Breast epithelium (tissue), 4 donors: ENCODE data around the gene LNX1. TPM values are rescaled to one million over a fixed set of nuclear protein-coding genes. Genes with fewer than 3 reads are reported as not detected.
"Not testable (repeated sequence)": the region's sequence is repeated elsewhere in the genome, so short reads cannot be mapped to it uniquely, and the experiment has no call there.

Experiments used
- DNase-seq, 2 donors: peaks; one replicate each; pipeline ENCODE4 v3.0.0-alpha.2; 2019; ENCODE audit warnings: low spot score in 2 of 2
- H3K27ac ChIP-seq, 2 donors: fragments of 200-600 bp; sonication (generic) in 1 of 2; one replicate each; pipeline ENCODE4 v1.5.1; 2016 to 2019; ENCODE audit warnings: mild to moderate bottlenecking in 1 of 2
- H3K27me3 ChIP-seq, 2 donors: fragments of 200-600 bp; sonication (generic) in 1 of 2; one replicate each; pipeline versions ENCODE4 v1.5.1 to v1.6.0; 2017 to 2019; ENCODE audit warnings: control low read depth in 1 of 2, mild to moderate bottlenecking in 1 of 2
- H3K36me3 ChIP-seq: fragments of 200-600 bp; one replicate; pipeline ENCODE4 v1.5.1; 2019
- H3K4me1 ChIP-seq, 2 donors: fragments of 200-600 bp; sonication (generic); one replicate each; pipeline ENCODE4 v1.5.1; 2016 to 2019; ENCODE audit warnings: control low read depth in 1 of 2
- H3K4me3 ChIP-seq, 3 donors: fragments of 200-600 bp; sonication (generic); 1 replicate in 2 of 3; 2 replicates in 1 of 3; pipeline ENCODE4 v1.5.1; 2016 to 2019; ENCODE audit warnings: mild to moderate bottlenecking in 3 of 3, moderate library complexity in 2 of 3
- H3K9me3 ChIP-seq, 2 donors: fragments of 200-600 bp; sonication (generic) in 1 of 2; one replicate each; pipeline ENCODE4 v1.5.1; 2016 to 2019; ENCODE audit warnings: control low read depth in 1 of 2
- CTCF ChIP-seq, 3 donors: fragments of 450-650 bp; IDR thresholded peaks; one replicate each; pipeline ENCODE4 v1.5.1; 2016 to 2017; ENCODE audit warnings: antibody characterized with exemption in 3 of 3, mild to moderate bottlenecking in 3 of 3, moderate library complexity in 3 of 3
- POLR2A ChIP-seq: fragments of 450-650 bp; IDR thresholded peaks from one replicate; pipeline ENCODE4 v1.6.1; 2016; ENCODE audit warnings: antibody characterized with exemption, mild to moderate bottlenecking, moderate library complexity
- POLR2AphosphoS5 ChIP-seq, 3 donors: sonication (generic); formaldehyde crosslinking; IDR thresholded peaks; one replicate each; pipeline ENCODE4 v1.6.1; 2017; ENCODE audit warnings: antibody characterized with exemption in 3 of 3
- intact Hi-C: fragments of 100-400 bp; cut with DNase I; formaldehyde crosslinking; loops from one replicate; pipeline ENCODE4 v1.15.1; 2023; ENCODE audit warnings: low total_unique reads
- total RNA-seq, 3 donors: library from RNA; depleted of rRNA; stranded (reverse); fragments of >200 nt; gene quantifications; one replicate each; pipeline ENCODE4 v1.1.0, GENCODE V29; 2016

The LNX1 gene
- total RNA-seq, 3 donors from 2014 or later, result 19.7 to 22.6 (median 22.5) TPM

DNA sequence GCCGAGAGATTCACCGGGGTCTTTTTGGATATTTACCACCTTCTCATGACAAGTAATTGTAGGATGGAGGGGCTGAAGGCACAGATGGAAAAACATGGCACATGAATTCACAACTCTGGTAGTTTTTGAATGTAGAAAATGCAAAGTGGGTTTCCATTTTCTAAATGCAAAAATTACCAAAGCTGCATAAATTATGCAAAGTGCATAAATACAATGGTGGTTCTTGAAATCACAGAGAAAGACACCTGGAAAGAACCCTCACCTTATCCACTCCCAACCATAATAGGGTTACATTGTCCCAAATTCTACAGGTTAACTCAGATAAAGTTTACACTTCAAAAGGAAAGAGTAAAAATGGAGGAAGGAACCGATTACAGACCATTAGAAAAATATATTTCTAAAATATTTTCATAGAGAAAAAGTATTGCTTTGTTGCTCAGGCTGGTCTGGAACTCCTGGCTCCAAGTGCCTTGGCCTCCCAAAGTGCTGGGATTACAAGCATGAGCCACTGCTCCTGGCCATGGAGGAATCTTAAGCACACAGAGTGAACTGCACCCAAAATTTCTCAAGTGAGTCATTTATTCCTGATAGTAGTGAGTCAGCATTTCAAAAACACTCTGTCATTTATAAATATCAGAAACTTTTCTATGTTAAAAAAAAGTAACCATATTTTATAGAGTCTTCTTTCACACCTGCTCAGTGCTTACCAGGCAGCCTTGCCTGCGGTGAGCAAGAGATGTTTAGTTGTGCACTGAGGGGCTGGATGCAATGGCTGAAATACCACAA, 112.4 kb downstream of the LNX1 start:
- Histone ChIP-seq H3K36me3 (no peaks in the 10 kb centered on the region), H3K9me3 (no peaks in the 10 kb centered on the region), H3K4me3 (no peak overlapping the region), H3K4me1 (no peaks in the 10 kb centered on the region), H3K27me3 (no peaks in the 10 kb centered on the region), H3K27ac (no peak overlapping the region)
- DNase-seq, result no peak
- TF ChIP-seq CTCF (IDR thresholded peaks at IDR 0.05) (no peak), POLR2AphosphoS5 (IDR thresholded peaks at IDR 0.05) (no peak), POLR2A (no peak)
- intact Hi-C loops, result no loop called here

GRCh38 chr4:53477636-53478035, 113.7 kb downstream of the LNX1 start:
- intact Hi-C loops, result no loop called here
- no peaks in the 10 kb centered on the region for H3K36me3 ChIP-seq
- DNase-seq, result no peak
- no peaks in the 10 kb centered on the region for H3K9me3 ChIP-seq
- H3K27ac ChIP-seq, result no peak overlapping the region
- H3K4me1 ChIP-seq, result no peaks in the 10 kb centered on the region
- H3K4me3 ChIP-seq, result no peak overlapping the region
- no peaks in the 10 kb centered on the region for H3K27me3 ChIP-seq
- no peak for TF ChIP-seq CTCF (IDR thresholded peaks at IDR 0.05)
- TF ChIP-seq POLR2A, result no peak
- TF ChIP-seq POLR2AphosphoS5 (IDR thresholded peaks at IDR 0.05), result no peak

DNA sequence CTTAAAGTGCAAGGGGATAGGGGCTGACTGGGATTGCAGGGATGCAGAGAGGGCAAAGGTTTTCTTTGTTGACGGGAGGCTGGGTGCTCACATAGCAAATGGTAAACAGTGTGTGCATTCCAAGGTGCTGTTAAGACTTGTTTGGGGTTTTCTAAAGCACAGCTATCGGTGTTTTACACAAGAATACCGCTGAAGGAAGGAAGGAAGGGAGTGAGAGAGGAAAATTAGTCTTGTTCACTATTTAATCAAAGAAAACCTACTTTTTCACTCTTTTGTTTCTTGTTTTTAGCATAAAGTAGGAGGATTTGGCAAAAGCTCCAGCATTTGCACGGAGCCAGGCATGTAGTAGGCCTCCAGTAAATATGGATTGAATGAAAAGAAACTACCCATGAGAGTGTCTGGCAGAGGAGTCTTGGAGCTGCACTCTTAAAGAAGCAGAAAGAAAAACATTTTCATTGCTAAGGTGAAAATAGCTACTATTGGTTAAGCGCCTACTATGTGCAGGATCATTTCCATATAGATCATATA, 114.2 kb downstream of the LNX1 start:
- H3K9me3 ChIP-seq, result no peaks in the 10 kb centered on the region
- no peaks in the 10 kb centered on the region for H3K36me3 ChIP-seq
- DNase-seq, result no peak
- peak overlapping the region in 1 of 2 donors; percentile 20 for H3K27ac ChIP-seq
- intact Hi-C loops, result no loop called here
- H3K4me1 ChIP-seq, result no peaks in the 10 kb centered on the region
- no peak for TF ChIP-seq POLR2A
- TF ChIP-seq CTCF (IDR thresholded peaks at IDR 0.05), result no peak
- no peak for TF ChIP-seq POLR2AphosphoS5 (IDR thresholded peaks at IDR 0.05)
- no peaks in the 10 kb centered on the region for H3K27me3 ChIP-seq
- H3K4me3 ChIP-seq, result no peak overlapping the region

DNA sequence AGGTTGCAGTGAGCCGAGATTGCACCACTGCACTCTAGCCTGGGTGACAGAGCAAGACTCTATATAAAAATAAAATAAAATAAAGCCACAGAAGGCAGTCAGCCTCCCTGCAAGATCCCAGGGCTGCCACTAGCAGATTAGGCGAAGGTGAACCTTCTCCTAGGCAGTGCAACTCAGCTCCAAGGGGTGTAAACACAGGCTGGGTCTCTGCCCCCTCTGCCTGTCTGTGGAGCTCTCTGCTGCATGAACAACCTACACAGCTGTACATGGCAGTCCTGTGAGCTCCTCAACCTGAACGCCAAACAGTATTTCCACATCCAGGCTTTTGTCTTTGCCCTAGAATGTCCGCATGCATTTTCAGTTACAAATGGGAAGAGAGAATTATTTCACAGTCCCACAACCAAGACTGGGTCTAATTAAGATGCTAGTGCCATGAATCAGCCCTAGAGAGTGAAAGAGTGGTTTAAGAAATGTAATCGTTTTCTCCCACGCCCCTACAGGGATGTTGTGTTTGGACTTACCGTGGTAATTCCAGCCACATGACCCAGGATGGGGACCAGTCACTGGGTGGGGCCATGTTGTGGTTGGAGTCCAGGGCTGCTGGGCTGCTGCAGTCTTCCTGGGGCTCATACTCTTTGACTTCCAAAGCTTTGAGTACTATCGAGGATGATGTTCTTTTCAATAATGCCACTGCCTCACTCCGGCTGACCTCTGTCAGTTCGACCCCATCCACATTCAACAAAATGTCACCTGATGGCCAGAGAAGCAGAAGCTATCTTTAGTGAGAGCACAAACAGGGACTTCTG, 114.9 kb downstream of the LNX1 start:
- no peaks in the 10 kb centered on the region for H3K36me3 ChIP-seq
- H3K27ac ChIP-seq, result peak overlapping the region in 1 of 2 donors; percentile 53
- H3K4me1 ChIP-seq, result no peaks in the 10 kb centered on the region
- no peak overlapping the region for H3K4me3 ChIP-seq
- TF ChIP-seq CTCF (IDR thresholded peaks at IDR 0.05) (no peak), POLR2AphosphoS5 (IDR thresholded peaks at IDR 0.05) (peak in 1 of 3 donors; percentile 31)
- no peaks in the 10 kb centered on the region for H3K27me3 ChIP-seq
- H3K9me3 ChIP-seq, result no peaks in the 10 kb centered on the region
- intact Hi-C loops, result no loop called here
- DNase-seq, result no peak

GRCh38 chr4:53466576-53466975, 124.7 kb downstream of the LNX1 start:
- DNase-seq, H3K4me3 ChIP-seq, H3K36me3 ChIP-seq, H3K27me3 ChIP-seq, H3K9me3 ChIP-seq, H3K27ac ChIP-seq, intact Hi-C loops, H3K4me1 ChIP-seq: not testable (repeated sequence)
